HL-60/S4 treated with retinoic acid at 250 ng/mL for 4 days and 3 days (cell line): ENCODE results near the gene SEPHS1.
"Not testable (repeated sequence)": the region's sequence is repeated elsewhere in the genome, so short reads cannot be mapped to it uniquely, and the experiment has no call there.

Source experiments
- in situ Hi-C: fragments of 300-500 bp; cut with MboI; formaldehyde crosslinking; loops from 2 replicates; pipeline ENCODE4 v1.7.0; 2022; ENCODE audit warnings: low sequenced_read_pairs

The SEPHS1 gene, protein sequence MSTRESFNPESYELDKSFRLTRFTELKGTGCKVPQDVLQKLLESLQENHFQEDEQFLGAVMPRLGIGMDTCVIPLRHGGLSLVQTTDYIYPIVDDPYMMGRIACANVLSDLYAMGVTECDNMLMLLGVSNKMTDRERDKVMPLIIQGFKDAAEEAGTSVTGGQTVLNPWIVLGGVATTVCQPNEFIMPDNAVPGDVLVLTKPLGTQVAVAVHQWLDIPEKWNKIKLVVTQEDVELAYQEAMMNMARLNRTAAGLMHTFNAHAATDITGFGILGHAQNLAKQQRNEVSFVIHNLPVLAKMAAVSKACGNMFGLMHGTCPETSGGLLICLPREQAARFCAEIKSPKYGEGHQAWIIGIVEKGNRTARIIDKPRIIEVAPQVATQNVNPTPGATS

GRCh38 chr10:13348216-13349017 lies at the start of gene SEPHS1:
SEPHS1 (minus strand) TSS chr10:13348293; CDS start chr10:13344950, 3,343 bp downstream.
- in situ Hi-C loops = no loop called here

DNA sequence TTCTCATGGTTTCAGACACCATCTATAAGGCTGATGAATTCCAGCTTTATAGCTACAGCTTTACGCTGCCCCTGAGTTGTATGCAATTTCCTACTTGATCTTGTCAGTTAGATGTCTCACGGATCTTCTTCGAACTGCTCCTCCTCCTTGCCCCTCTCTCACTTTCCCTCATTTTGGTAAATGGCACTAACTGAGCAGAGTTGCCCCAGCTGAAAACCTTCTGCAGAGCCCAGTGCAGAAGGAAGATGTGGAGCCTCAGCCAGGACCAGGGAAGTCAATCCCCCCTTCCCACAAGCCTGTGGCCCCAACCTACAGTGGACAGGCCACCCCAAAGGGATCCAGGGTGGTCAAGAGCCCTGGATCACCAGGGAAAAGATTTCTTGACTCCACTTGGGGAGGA lies 49.0 kb upstream of the SEPHS1 start:
- in situ Hi-C loops = no loop called here

- in situ Hi-C loops = no loop called here
These were observed 48.3 kb upstream of the SEPHS1 start for GRCh38 chr10:13396369-13396768.

DNA sequence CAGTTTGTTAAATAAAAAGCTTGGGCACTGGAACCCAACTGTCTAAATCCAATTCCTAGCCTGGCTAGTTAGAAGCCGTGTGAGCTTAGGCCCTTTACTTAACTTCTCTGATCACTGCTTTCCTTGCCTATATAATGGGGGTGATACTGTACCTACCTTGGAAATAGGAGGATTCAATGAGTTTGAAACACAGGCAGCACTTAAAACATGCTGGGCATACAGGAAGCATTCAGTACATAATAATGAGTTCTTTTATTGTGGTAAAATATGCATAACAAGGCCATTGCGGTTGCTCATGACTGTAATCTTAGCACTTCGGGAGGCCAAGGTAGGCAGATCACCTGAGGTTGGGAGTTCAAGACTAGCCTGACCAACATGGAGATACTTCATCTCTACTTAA lies 47.4 kb upstream of the SEPHS1 start:
- in situ Hi-C loops = no loop called here

GRCh38 chr10:13393640-13394039 lies 45.5 kb upstream of the SEPHS1 start:
- in situ Hi-C loops = no loop called here

- in situ Hi-C loops = no loop called here
These were observed 44.6 kb upstream of the SEPHS1 start for GRCh38 chr10:13392701-13393100.

GRCh38 chr10:13390604-13391522 lies 42.8 kb upstream of the SEPHS1 start:
- in situ Hi-C loops = no loop called here

DNA sequence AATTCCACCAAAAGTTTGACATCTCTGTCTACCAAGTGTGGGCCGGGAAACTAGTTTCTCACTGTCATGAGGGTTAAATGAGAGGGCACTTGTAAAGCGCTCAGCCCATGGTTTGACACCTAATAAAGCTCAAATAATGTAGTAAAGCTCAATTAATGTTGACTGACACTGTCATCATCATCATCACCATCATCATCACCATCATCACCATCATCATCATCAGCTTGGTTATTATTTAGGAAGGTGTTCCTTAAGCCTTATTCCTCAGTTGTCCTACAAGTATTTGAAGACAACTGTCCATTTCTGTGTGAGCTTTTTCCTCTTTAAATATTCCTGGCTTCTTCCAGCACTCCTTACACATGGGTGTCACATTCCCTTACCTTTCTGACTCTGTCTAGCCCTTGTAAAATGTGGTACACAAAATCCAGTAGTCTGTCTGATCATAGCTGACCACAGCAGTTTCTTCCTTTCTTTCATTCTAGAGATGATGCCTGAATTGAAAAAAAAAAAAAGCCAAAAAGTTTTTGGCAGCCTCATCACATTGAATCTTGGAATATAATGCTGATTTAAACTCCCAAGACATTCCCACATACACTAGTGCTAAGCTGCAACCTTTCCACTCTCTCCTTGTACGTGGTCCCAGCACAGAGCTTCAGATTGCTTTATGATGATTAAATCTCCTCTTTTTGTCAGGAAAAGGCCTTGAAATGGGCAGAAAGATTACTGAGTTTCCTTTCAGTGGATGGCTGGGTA lies 40.6 kb upstream of the SEPHS1 start:
- in situ Hi-C loops = no loop called here

DNA sequence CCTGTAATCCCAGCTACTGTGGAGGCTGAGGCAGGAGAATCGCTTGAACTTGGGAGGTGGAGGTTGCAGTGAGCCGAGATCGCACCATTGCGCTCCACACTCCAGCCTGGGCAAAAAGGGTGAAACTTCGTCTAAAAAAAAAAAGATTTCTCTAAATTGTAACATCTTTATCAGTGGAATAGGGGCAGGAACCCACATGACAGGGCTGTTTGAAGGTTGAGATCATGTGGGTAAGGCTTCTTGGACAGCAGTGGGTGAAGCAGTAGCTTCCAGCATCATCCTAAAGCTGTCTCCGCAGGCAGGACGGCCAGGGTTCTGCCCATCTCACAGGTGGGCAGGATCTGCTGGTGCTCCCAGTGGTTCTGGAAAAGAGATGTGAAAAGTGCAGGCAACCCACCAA lies 37.9 kb upstream of the SEPHS1 start:
- in situ Hi-C loops = no loop called here

- in situ Hi-C loops = no loop called here
These were observed 35.3 kb upstream of the SEPHS1 start for GRCh38 chr10:13383399-13383761.

DNA sequence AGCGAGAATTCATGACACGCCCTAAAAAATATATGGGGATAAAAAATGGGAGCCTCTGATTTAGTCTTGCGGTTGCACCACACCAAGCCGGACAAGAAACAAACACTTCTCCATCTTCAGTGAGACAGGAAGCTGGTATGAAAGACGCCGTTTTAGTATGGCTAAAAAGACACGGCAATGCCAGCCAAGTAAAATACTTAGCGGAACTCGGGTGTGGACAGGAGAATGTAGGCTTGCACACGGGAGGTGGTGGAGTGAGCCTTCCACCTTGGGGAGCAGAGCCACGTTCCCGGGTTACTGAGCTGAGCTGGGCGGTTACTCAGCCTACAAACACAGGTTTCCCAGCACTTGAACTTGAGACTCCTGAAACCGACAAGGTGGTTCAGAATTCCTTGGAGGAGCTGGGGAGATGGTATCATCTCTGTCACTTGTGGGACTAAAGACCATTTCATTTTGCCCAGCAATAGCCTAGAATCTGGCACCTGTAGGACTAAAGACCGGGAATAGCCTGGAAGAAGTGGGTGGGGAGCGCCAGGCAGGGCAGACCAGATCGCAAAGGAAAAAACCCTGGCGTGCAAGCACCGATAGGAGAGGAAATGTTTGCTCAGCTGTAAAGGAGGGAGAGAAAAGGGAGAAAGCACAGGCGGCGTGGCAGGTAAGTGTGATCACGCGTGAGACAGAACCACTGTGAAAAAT lies 34.8 kb upstream of the SEPHS1 start:
- in situ Hi-C loops = no loop called here

GRCh38 chr10:13379061-13379460 lies 31.0 kb upstream of the SEPHS1 start:
- in situ Hi-C loops = not testable (repeated sequence)

DNA sequence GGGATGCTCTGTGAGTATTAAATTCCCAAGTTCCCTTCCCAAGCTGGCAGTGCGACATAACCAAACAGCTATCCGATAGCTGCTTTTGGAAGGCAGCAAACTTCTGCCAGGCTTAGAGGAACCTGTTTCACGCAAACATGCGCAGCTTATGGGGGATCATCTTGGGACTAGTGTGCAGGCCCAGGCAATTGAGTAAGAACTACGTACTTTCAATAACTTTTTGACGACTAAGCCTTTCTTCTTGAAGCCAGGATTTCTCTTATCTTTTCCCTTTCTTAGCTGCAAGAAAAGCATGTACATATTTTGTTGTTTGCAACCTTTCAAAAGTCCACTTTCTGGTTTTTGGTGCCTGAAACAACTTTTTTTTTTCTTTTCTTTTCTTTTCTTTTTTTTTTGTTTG lies 28.7 kb upstream of the SEPHS1 start:
- in situ Hi-C loops = no loop called here

DNA sequence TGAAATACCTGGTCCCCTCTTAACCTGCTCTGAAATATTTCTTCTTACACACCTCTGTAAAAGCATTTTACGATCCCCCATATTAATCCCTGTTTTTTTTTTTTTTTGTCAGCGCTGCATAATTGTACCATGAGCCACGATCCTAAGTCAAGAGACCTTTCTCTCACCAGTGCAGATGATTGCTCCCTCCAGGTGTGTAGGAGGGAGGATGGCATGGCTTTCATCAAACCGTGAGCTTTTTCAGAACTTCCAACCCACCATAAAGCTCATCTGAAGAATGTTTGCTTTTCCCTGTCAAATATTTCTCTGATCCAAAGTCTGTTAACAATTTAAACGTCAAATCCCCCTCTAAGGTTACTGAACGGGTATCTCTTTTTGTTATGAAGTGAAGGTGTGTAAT lies 28.2 kb upstream of the SEPHS1 start:
- in situ Hi-C loops = no loop called here

GRCh38 chr10:13375791-13376190 lies 27.7 kb upstream of the SEPHS1 start:
- in situ Hi-C loops = no loop called here

DNA sequence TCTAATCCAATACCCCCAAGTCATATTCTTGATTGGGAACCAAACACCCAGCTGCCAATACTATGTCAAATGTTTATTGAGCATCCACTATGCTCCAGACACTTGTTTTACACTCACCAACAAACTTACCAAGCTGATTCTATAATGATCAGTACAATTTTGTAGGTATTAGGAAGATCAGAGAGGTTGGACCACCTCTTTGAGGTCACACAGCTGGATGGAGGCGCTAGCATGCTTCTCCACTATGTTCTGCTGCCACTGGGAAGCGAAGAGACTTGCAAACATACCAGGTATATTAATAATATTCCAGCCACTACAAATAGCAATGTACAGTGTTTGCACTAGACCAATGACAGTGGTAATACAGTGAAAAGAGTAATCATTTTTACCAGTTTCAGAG lies 25.6 kb upstream of the SEPHS1 start:
- in situ Hi-C loops = no loop called here

DNA sequence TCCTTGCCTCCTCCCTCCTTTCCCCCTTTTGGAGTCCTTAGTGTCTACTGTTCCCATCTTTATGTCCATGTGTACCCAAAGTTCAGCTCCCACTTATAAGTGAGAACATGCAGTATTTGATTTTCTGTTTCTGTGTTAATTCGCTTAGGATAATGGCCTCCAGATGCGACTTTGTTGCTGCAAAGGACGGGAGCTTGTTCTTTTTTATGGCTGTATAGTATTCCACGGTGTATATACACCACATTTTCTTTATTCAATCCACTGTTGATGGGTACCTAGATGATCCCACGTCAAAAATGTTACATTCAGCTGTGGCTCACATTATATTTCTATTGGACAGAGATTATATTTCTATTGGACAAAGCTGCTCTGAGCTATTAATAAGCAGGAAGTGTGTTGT lies 24.4 kb upstream of the SEPHS1 start:
- in situ Hi-C loops = no loop called here

DNA sequence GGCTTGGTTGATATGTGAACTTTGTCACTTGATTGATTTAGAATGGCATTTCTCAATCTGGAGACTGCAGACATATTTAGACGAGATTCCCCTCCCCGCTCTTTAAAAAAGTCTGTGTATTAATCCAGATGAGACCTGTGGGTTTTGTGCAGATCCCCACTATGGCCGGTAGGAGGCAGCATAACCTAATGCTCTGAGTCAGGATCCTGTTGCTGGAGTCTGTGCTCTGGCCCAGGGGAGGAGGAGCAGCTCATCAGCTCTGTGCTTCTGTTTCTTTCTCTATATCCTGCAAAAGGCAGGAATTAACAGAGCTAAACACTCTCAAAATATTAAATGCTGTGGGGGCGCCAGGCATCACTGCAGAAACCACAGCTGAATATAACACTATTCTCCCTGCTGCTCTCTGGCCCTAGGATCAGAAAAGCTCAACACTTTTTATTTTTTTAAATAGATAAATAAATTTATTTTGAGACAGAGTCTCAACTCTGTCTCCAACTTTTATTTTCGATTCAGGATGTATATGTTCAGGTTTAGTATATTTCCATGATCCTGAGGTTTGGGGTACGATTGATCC lies 23.9 kb upstream of the SEPHS1 start:
- in situ Hi-C loops = no loop called here

DNA sequence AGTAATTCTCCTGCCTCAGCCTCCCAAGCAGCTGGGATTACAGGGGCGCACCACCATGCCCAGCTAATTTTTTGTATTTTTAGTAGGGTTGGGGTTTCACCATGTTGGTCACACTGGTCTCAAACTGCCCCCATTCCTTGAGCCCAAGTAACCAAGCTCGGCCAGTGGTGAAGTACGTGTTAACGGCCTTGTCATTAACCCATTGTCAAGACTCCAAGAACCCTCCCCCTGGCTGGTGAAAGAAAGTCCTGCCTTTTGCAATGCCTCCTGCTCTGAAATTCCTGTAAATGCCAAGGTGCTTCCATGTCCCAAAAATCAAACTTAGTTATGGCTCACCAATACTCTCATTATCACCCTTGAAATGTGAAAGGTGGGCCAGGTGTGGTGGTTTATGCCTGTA lies 18.8 kb upstream of the SEPHS1 start:
- in situ Hi-C loops = no loop called here

DNA sequence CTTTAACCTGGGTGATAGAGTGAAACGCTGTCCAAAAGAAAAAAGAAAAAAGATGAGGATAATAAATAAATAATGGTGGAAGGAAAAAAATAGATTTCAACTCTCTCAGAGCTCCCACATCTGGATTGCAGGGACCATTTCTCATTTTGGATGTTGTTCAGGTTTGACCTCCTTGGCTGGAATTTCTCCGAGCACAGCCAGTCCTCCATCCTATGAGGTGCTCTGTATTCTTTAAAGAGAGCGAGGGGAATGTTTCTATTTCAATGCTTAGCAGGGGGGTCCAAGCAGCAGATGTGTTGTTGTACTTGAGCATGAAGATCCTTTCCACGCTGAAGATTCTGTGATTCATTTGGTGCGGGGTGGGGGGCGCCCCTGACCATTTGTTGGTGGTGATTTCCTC lies 17.7 kb upstream of the SEPHS1 start:
- in situ Hi-C loops = no loop called here
